ENCODE measurements around the gene GALNT10. TPM values are rescaled to one million over a fixed set of nuclear protein-coding genes. Genes with fewer than 3 reads are reported as not detected.

Gene GALNT10, protein sequence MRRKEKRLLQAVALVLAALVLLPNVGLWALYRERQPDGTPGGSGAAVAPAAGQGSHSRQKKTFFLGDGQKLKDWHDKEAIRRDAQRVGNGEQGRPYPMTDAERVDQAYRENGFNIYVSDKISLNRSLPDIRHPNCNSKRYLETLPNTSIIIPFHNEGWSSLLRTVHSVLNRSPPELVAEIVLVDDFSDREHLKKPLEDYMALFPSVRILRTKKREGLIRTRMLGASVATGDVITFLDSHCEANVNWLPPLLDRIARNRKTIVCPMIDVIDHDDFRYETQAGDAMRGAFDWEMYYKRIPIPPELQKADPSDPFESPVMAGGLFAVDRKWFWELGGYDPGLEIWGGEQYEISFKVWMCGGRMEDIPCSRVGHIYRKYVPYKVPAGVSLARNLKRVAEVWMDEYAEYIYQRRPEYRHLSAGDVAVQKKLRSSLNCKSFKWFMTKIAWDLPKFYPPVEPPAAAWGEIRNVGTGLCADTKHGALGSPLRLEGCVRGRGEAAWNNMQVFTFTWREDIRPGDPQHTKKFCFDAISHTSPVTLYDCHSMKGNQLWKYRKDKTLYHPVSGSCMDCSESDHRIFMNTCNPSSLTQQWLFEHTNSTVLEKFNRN
- 20.6 and 28.9 TPM in 2 replicates for total RNA-seq
- long read RNA-seq, partial matches to known transcripts: 4 of 20 reads
- long read RNA-seq, other reads (novel, unspliced or antisense): 16 of 20 reads

DNA sequence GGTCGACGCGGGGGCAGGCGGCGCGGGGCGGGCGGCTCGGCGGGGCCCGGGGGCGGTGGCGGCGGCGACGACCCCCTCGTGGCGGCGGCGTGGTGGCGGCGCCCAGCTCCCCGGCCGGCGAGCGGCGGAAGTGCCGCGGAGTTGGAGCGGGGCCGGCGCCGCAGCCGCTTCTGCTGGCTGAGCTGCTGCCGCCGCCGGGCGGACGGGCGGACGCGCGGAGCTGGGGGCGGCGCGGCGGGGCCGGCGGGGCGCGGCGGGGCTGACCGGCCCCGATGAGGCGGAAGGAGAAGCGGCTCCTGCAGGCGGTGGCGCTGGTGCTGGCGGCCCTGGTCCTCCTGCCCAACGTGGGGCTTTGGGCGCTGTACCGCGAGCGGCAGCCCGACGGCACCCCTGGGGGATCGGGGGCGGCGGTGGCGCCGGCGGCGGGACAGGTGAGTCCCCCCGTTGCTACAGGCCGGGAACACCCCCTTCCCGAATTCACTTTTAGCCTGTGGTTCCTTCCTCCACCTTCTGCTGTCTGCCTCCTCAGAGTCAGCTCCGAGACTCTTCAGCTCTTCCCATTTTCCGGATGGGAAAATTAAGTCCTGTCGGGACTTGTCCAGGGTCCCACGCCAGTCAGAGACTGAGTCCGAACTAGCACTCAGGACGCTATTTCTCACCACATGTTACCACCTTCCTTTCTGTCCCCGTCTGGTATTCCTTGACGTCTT is at the start of gene GALNT10:
GALNT10 (plus strand) TSS at position 139 of the 710 bp plus-strand sequence; CDS start at position 273, 134 bp downstream.
- Mint-ChIP-seq H3K4me3 (ENCODE audit: low read depth) (peak within 1 kb of the TSS; percentile 88), H3K27me3 (peaks cover 56% of the 10 kb centered on the region), H3K9me3 (ENCODE audit: low read depth) (no peaks in the 10 kb centered on the region), H3K4me1 (ENCODE audit: low read depth) (peaks cover 16% of the 10 kb centered on the region), H3K36me3 (ENCODE audit: insufficient read depth) (no peaks in the 10 kb centered on the region), H3K27ac (peak within 1 kb of the TSS; percentile 97)
- DNase-seq (ENCODE audit: low spot score, unreplicated experiment): peak; percentile 48
- TF ChIP-seq, protein P1, sequence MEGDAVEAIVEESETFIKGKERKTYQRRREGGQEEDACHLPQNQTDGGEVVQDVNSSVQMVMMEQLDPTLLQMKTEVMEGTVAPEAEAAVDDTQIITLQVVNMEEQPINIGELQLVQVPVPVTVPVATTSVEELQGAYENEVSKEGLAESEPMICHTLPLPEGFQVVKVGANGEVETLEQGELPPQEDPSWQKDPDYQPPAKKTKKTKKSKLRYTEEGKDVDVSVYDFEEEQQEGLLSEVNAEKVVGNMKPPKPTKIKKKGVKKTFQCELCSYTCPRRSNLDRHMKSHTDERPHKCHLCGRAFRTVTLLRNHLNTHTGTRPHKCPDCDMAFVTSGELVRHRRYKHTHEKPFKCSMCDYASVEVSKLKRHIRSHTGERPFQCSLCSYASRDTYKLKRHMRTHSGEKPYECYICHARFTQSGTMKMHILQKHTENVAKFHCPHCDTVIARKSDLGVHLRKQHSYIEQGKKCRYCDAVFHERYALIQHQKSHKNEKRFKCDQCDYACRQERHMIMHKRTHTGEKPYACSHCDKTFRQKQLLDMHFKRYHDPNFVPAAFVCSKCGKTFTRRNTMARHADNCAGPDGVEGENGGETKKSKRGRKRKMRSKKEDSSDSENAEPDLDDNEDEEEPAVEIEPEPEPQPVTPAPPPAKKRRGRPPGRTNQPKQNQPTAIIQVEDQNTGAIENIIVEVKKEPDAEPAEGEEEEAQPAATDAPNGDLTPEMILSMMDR (IDR thresholded peaks at IDR 0.05; ENCODE audit: unreplicated experiment): no peak

- no peak for DNase-seq (ENCODE audit: low spot score, unreplicated experiment)
- TF ChIP-seq, protein P1 (IDR thresholded peaks at IDR 0.05; ENCODE audit: unreplicated experiment): no peak
- Mint-ChIP-seq H3K27ac (no peak overlapping the region), H3K4me3 (ENCODE audit: low read depth) (no peak overlapping the region), H3K36me3 (ENCODE audit: insufficient read depth) (no peaks in the 10 kb centered on the region), H3K27me3 (peaks cover 37% of the 10 kb centered on the region), H3K4me1 (ENCODE audit: low read depth) (no peaks in the 10 kb centered on the region), H3K9me3 (ENCODE audit: low read depth) (no peaks in the 10 kb centered on the region)
Measured at GRCh38 chr5:154141745-154142221, 48.8 kb upstream of the GALNT10 start.

DNA sequence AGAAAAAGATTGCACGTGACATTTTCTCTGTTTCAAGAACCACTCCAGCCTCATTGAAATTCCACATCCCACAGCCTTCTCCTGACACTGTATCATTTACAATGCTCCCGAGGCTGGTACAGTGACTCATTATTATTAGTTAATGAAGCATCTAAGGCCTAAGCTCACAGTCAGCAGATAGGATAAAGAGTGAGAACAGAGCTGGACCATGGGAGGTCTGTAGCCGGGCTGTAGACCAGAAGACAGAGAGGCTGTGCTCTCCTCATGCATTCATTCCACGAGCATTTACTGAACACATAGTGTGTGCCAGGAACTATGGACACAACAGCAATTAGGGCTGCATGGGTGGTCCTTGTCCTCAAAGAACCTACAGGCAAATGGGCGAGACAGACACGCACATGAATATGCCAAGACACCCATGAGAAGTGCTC is 47.3 kb upstream of the GALNT10 start:
- TF ChIP-seq, protein P1 (IDR thresholded peaks at IDR 0.05; ENCODE audit: unreplicated experiment): no peak
- Mint-ChIP-seq H3K4me1 (ENCODE audit: low read depth) (no peaks in the 10 kb centered on the region), H3K36me3 (ENCODE audit: insufficient read depth) (no peaks in the 10 kb centered on the region), H3K4me3 (ENCODE audit: low read depth) (no peak overlapping the region), H3K9me3 (ENCODE audit: low read depth) (no peaks in the 10 kb centered on the region), H3K27me3 (peaks cover 43% of the 10 kb centered on the region), H3K27ac (no peak overlapping the region)
- DNase-seq (ENCODE audit: low spot score, unreplicated experiment): no peak

- H3K27me3 Mint-ChIP-seq: peaks cover 35% of the 10 kb centered on the region
- H3K36me3 Mint-ChIP-seq (ENCODE audit: insufficient read depth): no peaks in the 10 kb centered on the region
- peaks cover 4% of the 10 kb centered on the region for H3K4me1 Mint-ChIP-seq (ENCODE audit: low read depth)
- TF ChIP-seq, protein P1 (IDR thresholded peaks at IDR 0.05; ENCODE audit: unreplicated experiment): no peak
- H3K27ac Mint-ChIP-seq: no peak overlapping the region
- DNase-seq (ENCODE audit: low spot score, unreplicated experiment): no peak
- H3K4me3 Mint-ChIP-seq (ENCODE audit: low read depth): no peak overlapping the region
- no peaks in the 10 kb centered on the region for H3K9me3 Mint-ChIP-seq (ENCODE audit: low read depth)
Measured at GRCh38 chr5:154145268-154145667, 45.3 kb upstream of the GALNT10 start.

DNA sequence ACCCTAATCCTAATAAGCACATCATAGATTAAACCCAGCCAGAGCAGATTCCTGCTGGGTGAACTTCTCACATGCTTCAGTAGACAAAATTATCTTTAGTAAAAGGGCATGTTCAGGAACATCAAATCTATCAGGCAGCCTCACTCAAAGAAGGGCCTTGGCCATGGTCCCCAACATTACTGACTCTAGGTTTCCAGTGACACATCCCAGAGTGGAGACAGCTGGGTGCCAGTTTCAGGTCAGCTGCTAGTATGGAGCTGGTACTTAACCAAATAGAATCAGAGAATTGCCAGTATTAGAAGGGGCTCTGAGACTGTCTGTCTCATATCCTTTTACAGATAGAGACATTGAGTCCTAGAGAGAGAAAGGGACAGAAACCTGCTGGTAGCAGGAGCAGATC is 44.1 kb upstream of the GALNT10 start:
- TF ChIP-seq, protein P1 (IDR thresholded peaks at IDR 0.05; ENCODE audit: unreplicated experiment): no peak
- Mint-ChIP-seq H3K4me3 (ENCODE audit: low read depth) (no peak overlapping the region), H3K27me3 (peaks cover 28% of the 10 kb centered on the region), H3K36me3 (ENCODE audit: insufficient read depth) (no peaks in the 10 kb centered on the region), H3K4me1 (ENCODE audit: low read depth) (peaks cover 14% of the 10 kb centered on the region), H3K9me3 (ENCODE audit: low read depth) (no peaks in the 10 kb centered on the region), H3K27ac (no peak overlapping the region)
- no peak for DNase-seq (ENCODE audit: low spot score, unreplicated experiment)

Data from progenitor cell of endocrine pancreas (in vitro differentiated cells).